ENCODE results near the gene EXOC6B.

EXOC6B gene

DNA sequence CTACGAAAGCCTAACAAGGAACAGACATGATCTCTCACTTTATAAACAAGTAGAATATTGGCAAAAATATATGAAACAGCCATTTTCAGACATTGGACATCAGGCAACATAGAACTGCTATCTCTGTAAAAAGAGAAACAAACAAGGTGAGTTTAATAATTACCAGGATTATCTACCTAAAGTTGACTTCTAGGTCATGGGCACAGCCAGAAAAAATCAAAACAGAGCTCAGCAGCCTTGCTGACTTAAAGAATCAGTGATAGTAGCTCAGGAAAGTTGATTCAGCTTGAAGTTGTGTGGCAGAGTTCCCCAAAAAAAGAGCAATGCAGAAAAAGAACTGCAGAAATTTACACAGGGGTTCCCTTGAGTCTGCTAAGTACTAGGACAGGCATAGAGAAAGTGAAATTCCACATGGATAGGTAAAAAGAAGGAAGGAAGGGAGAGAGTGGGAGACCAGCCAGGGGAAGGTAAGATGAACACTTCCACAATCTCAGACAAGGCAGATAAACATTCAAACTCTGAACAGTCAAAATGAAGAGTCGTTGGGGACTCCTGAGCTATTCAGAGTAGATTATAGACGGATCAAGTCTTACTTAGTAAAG lies 102.0 kb downstream of the EXOC6B start:
- H3K4me1 ChIP-seq (ENCODE audit: insufficient read depth, low read length) = no peaks in the 10 kb centered on the region
- no peak for ATAC-seq (ENCODE audit: insufficient read depth, low read depth)
- TF ChIP-seq, protein P1, sequence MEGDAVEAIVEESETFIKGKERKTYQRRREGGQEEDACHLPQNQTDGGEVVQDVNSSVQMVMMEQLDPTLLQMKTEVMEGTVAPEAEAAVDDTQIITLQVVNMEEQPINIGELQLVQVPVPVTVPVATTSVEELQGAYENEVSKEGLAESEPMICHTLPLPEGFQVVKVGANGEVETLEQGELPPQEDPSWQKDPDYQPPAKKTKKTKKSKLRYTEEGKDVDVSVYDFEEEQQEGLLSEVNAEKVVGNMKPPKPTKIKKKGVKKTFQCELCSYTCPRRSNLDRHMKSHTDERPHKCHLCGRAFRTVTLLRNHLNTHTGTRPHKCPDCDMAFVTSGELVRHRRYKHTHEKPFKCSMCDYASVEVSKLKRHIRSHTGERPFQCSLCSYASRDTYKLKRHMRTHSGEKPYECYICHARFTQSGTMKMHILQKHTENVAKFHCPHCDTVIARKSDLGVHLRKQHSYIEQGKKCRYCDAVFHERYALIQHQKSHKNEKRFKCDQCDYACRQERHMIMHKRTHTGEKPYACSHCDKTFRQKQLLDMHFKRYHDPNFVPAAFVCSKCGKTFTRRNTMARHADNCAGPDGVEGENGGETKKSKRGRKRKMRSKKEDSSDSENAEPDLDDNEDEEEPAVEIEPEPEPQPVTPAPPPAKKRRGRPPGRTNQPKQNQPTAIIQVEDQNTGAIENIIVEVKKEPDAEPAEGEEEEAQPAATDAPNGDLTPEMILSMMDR (IDR thresholded peaks at IDR 0.05; ENCODE audit: borderline replicate concordance, extremely low read depth, low read length, poor library complexity, severe bottlenecking) = no peak
- no peak for TF ChIP-seq EZH2 (IDR thresholded peaks at IDR 0.05; ENCODE audit: borderline replicate concordance, low read depth, low read length, severe bottlenecking)
- no peaks in the 10 kb centered on the region for H3K36me3 ChIP-seq (ENCODE audit: insufficient read depth, low read length)
- DNase-seq = no peak
- no peak overlapping the region for H3K4me2 ChIP-seq (ENCODE audit: insufficient read depth, low read length)
- no peak overlapping the region for H3K27ac ChIP-seq (ENCODE audit: low read length)
- no peaks in the 10 kb centered on the region for H3K9me3 ChIP-seq (ENCODE audit: insufficient read depth, low read length, severe bottlenecking)
- H2AFZ ChIP-seq (ENCODE audit: low read depth, low read length) = no peak overlapping the region
- H3K4me3 ChIP-seq (ENCODE audit: low read depth in 1 of 2, low read length in 2 of 2) = no peak overlapping the region
- H3K9ac ChIP-seq (ENCODE audit: low read depth, low read length) = no peak overlapping the region
- no peaks in the 10 kb centered on the region for H3K79me2 ChIP-seq (ENCODE audit: insufficient read depth, low read length)
- no peaks in the 10 kb centered on the region for H3K27me3 ChIP-seq (ENCODE audit: insufficient read depth, low read length, poor library complexity)
- no peaks in the 10 kb centered on the region for H4K20me1 ChIP-seq (ENCODE audit: insufficient read depth, low read length)

DNA sequence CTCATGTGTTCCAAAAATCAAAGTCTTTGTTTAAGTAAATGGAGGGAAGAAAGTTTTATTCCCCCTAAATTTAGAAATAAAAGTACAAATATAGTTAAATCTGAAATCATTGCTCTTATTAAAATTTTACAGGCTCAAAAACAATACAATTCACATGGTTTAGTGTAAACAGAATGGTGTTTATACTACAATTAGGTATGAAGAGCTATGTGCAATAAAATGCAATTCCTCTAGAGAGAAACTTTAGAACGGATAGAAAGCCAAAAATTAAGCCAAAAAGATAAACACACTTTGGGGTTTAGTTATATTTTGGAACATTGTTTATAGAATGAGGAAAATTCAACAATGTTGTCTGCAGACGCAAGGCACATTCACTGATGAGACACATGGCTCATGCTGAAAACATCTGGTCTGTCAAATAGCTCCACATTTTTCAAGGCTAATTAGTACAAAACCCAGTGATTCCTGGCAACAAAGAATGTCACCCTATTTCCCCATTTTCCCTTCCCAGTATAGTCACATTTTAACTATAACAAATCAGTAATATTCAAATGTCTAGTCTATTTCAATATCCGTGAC lies 103.3 kb downstream of the EXOC6B start:
- Histone ChIP-seq H3K36me3 (ENCODE audit: insufficient read depth, low read length) (no peaks in the 10 kb centered on the region), H4K20me1 (ENCODE audit: insufficient read depth, low read length) (no peaks in the 10 kb centered on the region), H3K4me3 (ENCODE audit: low read depth in 1 of 2, low read length in 2 of 2) (no peak overlapping the region), H2AFZ (ENCODE audit: low read depth, low read length) (no peak overlapping the region), H3K27me3 (ENCODE audit: insufficient read depth, low read length, poor library complexity) (no peaks in the 10 kb centered on the region), H3K4me2 (ENCODE audit: insufficient read depth, low read length) (no peak overlapping the region), H3K4me1 (ENCODE audit: insufficient read depth, low read length) (no peaks in the 10 kb centered on the region), H3K9me3 (ENCODE audit: insufficient read depth, low read length, severe bottlenecking) (no peaks in the 10 kb centered on the region), H3K79me2 (ENCODE audit: insufficient read depth, low read length) (no peaks in the 10 kb centered on the region), H3K9ac (ENCODE audit: low read depth, low read length) (no peak overlapping the region), H3K27ac (ENCODE audit: low read length) (no peak overlapping the region)
- TF ChIP-seq, protein P1 (IDR thresholded peaks at IDR 0.05; ENCODE audit: borderline replicate concordance, extremely low read depth, low read length, poor library complexity, severe bottlenecking) = no peak
- TF ChIP-seq EZH2 (IDR thresholded peaks at IDR 0.05; ENCODE audit: borderline replicate concordance, low read depth, low read length, severe bottlenecking) = no peak
- no peak for ATAC-seq (ENCODE audit: insufficient read depth, low read depth)
- no peak for DNase-seq

DNA sequence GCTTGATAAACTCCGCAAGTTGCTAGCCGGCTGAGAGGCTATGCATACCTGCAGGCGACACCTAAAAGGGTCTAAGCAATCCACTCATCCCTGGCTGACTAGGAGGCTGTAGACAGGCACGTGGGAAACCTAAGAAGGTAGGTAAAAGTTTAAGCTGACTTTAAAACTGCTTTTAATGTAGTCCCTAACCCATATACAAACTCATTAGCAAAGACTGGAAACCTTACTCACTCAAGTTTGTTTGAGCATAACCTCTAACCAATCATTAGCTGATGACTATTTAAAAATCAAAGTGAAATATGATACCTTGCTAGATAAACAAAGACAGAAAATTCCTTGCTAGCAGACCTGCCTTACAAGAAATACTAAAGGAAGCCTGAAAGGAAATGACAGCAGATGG lies 106.4 kb downstream of the EXOC6B start:
- Histone ChIP-seq H3K27ac (ENCODE audit: low read length) (no peak overlapping the region), H3K79me2 (ENCODE audit: insufficient read depth, low read length) (no peaks in the 10 kb centered on the region), H3K4me1 (ENCODE audit: insufficient read depth, low read length) (no peaks in the 10 kb centered on the region), H3K9ac (ENCODE audit: low read depth, low read length) (no peak overlapping the region), H3K27me3 (ENCODE audit: insufficient read depth, low read length, poor library complexity) (no peaks in the 10 kb centered on the region), H3K9me3 (ENCODE audit: insufficient read depth, low read length, severe bottlenecking) (no peaks in the 10 kb centered on the region), H3K36me3 (ENCODE audit: insufficient read depth, low read length) (no peaks in the 10 kb centered on the region), H4K20me1 (ENCODE audit: insufficient read depth, low read length) (no peaks in the 10 kb centered on the region), H3K4me3 (ENCODE audit: low read depth in 1 of 2, low read length in 2 of 2) (no peak overlapping the region), H3K4me2 (ENCODE audit: insufficient read depth, low read length) (no peak overlapping the region), H2AFZ (ENCODE audit: low read depth, low read length) (no peak overlapping the region)
- no peak for TF ChIP-seq EZH2 (IDR thresholded peaks at IDR 0.05; ENCODE audit: borderline replicate concordance, low read depth, low read length, severe bottlenecking)
- TF ChIP-seq, protein P1 (IDR thresholded peaks at IDR 0.05; ENCODE audit: borderline replicate concordance, extremely low read depth, low read length, poor library complexity, severe bottlenecking) = no peak
- DNase-seq = no peak
- no peak for ATAC-seq (ENCODE audit: insufficient read depth, low read depth)
